K562 (cell line): ENCODE measurements around the gene MITF. TPM values are rescaled to one million over a fixed set of nuclear protein-coding genes. Genes with fewer than 3 reads are reported as not detected.

Experiments
- ATAC-seq: fragments of 200-7000 bp; cut with Tn5 transposase; 3 replicates; pipeline ENCODE4 v1.9.1; 2020; ENCODE audit warnings: moderate library complexity
- BruUV-seq: library from RNA; stranded (reverse); fragments of 400-500 nt; replicated peaks from 2 replicates; lab custom pipeline; 2021; lab: Mats Ljungman, UMichigan
- CTCF ChIA-PET: fragments of 300-600 bp; formaldehyde crosslinking; extraction: SDS; loops from one replicate; lab custom pipeline; 2021; ENCODE audit warnings: low intra/inter-chr PET ratio; lab: Yijun Ruan, JAX
- POLR2A ChIA-PET: fragments of 300-600, 350-650 bp; sonication (Branson Sonifier 250); formaldehyde crosslinking; extraction: SDS; loops from one replicate; lab custom pipeline; 2021; ENCODE audit warnings: antibody characterized with exemption, inconsistent platforms; lab: Yijun Ruan, JAX
- DNase-seq, 4 experiments: peaks; one replicate each; pipeline versions ENCODE4 v3.0.0 to v3.0.0-alpha.2; 2011 to 2018; ENCODE audit warnings: low spot score in 3 of 4, mixed read lengths in 3 of 4; ENCODE audit errors: extremely low read depth in 1 of 4
- FAIRE-seq: peaks from 2 replicates; lab custom pipeline; 2011; peaks lifted over from hg19 to GRCh38; lab: Jason Lieb, UNC
- H2AFZ ChIP-seq: 2 replicates; pipeline ENCODE4 v1.6.0; 2011; ENCODE audit warnings: low read depth, low read length, control low read depth, inconsistent platforms
- H3K27ac ChIP-seq: fragments of 200-600 bp; 3 replicates; pipeline ENCODE4 v1.8.0; 2011; ENCODE audit warnings: low read depth, mild to moderate bottlenecking, control low read depth, inconsistent platforms, low read length, moderate library complexity, mixed read lengths; ENCODE audit errors: extremely low read depth
- H3K27me3 ChIP-seq, 2 experiments: fragments of 300-600 bp in 1 of 2; 2 replicates in 1 of 2; 3 replicates in 1 of 2; pipeline versions ENCODE4 v1.6.0 to v1.8.0; 2011; ENCODE audit warnings: inconsistent platforms in 2 of 2, low read length in 2 of 2, mild to moderate bottlenecking in 1 of 2, mixed read lengths in 1 of 2, moderate library complexity in 1 of 2; ENCODE audit not compliant: control insufficient read depth in 2 of 2, insufficient read depth in 2 of 2
- H3K36me3 ChIP-seq: fragments of 300-600 bp; 3 replicates; pipeline ENCODE4 v1.8.0; 2011; ENCODE audit warnings: mild to moderate bottlenecking, low read length, inconsistent platforms; ENCODE audit not compliant: control insufficient read depth, insufficient read depth
- H3K4me1 ChIP-seq, 2 experiments: fragments of 200-600 bp in 1 of 2; replicated peaks in 1 of 2; 2 replicates in 1 of 2; 3 replicates in 1 of 2; pipeline versions ENCODE4 v1.5.1 to v1.8.0; 2011; ENCODE audit warnings: inconsistent platforms in 2 of 2, low read length in 2 of 2, mild to moderate bottlenecking in 1 of 2, mixed read lengths in 1 of 2, moderate library complexity in 1 of 2; ENCODE audit not compliant: control insufficient read depth in 2 of 2, insufficient read depth in 2 of 2
- H3K4me2 ChIP-seq: 2 replicates; pipeline ENCODE4 v1.6.1; 2011; ENCODE audit warnings: low read length, control low read depth, inconsistent platforms, mixed read lengths; ENCODE audit not compliant: insufficient read depth
- H3K4me3 ChIP-seq: fragments of 200-600 bp; sonication (generic), shearing (Covaris generic); 2 replicates; pipeline ENCODE4 v1.5.1; 2016; ENCODE audit warnings: control low read depth, inconsistent platforms
- H3K79me2 ChIP-seq: fragments of 200-600 bp; 3 replicates; pipeline ENCODE4 v1.8.0; 2011; ENCODE audit warnings: low read length, inconsistent platforms; ENCODE audit not compliant: control insufficient read depth, insufficient read depth
- H3K9ac ChIP-seq, 2 experiments: 2 replicates each; pipeline versions ENCODE4 v1.6.0 to v1.6.1; 2011; ENCODE audit warnings: low read depth in 2 of 2, low read length in 2 of 2, control low read depth in 1 of 2, inconsistent platforms in 1 of 2, mild to moderate bottlenecking in 1 of 2, mixed read lengths in 1 of 2; ENCODE audit not compliant: insufficient read depth in 1 of 2
- H3K9me1 ChIP-seq: one replicate; pipeline ENCODE4 v1.6.0; 2011; ENCODE audit warnings: inconsistent platforms, mild to moderate bottlenecking, low read length, moderate library complexity; ENCODE audit not compliant: control insufficient read depth, insufficient read depth
- H3K9me3 ChIP-seq: replicated peaks from 2 replicates; pipeline ENCODE4 v1.5.1; 2011; ENCODE audit warnings: low read depth, low read length, inconsistent platforms; ENCODE audit not compliant: control insufficient read depth, insufficient read depth
- H4K20me1 ChIP-seq: replicated peaks from 2 replicates; pipeline ENCODE4 v1.6.1; 2011; ENCODE audit warnings: low read length, inconsistent platforms, mixed read lengths; ENCODE audit not compliant: control insufficient read depth, insufficient read depth
- CREB1 ChIP-seq, 2 experiments: sonication (generic) in 1 of 2; formaldehyde crosslinking in 1 of 2; IDR thresholded peaks; 2 replicates each; pipeline versions ENCODE4 v1.6.1 to v1.8.0; 2012 to 2022; ENCODE audit warnings: inconsistent platforms in 1 of 2, mild to moderate bottlenecking in 1 of 2, missing genetic modification reagents in 1 of 2, moderate library complexity in 1 of 2
- DMBX1 ChIP-seq: fragments of 250-450 bp; sonication (Bioruptor Pico); IDR thresholded peaks from 2 replicates; pipeline ENCODE4 v1.8.0; 2022; ENCODE audit warnings: inconsistent platforms, mild to moderate bottlenecking, moderate library complexity, borderline replicate concordance
- E4F1 ChIP-seq: fragments of 250-450 bp; sonication (Bioruptor Pico); IDR thresholded peaks from 2 replicates; pipeline ENCODE4 v1.5.0; 2021; ENCODE audit warnings: mild to moderate bottlenecking, borderline replicate concordance
- PHB ChIP-seq: fragments of 250-450 bp; sonication (Bioruptor Pico); IDR thresholded peaks from 2 replicates; pipeline ENCODE4 v1.5.0; 2021
- PRPF4 ChIP-seq: fragments of 200-400 bp; formaldehyde crosslinking; IDR thresholded peaks from one replicate; pipeline ENCODE4 v1.6.1; 2017; ENCODE audit warnings: low read length, low read depth, mild to moderate bottlenecking; ENCODE audit not compliant: insufficient read depth, poor library complexity, severe bottlenecking
- RAD51 ChIP-seq: fragments of 450-650 bp; IDR thresholded peaks from 2 replicates; pipeline ENCODE4 v1.7.1; 2016; ENCODE audit warnings: low read depth, mild to moderate bottlenecking, borderline replicate concordance
- ZBTB1 ChIP-seq: sonication (generic); formaldehyde crosslinking; IDR thresholded peaks from 2 replicates; pipeline ENCODE4 v1.8.1; 2023; ENCODE audit warnings: missing genetic modification reagents, low read depth, mild to moderate bottlenecking, borderline replicate concordance
- ZC3H11A ChIP-seq: IDR thresholded peaks from 2 replicates; pipeline ENCODE4 v1.6.1; 2012; ENCODE audit warnings: low read depth, low read length, improper control_type of control experiment
- ZNF146 ChIP-seq: IDR thresholded peaks from one replicate; pipeline ENCODE4 v1.6.1; 2018; ENCODE audit warnings: missing compliant biosample characterization; ENCODE audit not compliant: unreplicated experiment
- ZNF3 ChIP-seq: fragments of 250-450 bp; sonication (Bioruptor Pico); IDR thresholded peaks from 2 replicates; pipeline ENCODE4 v1.5.0; 2021; ENCODE audit warnings: mild to moderate bottlenecking, moderate library complexity
- WGBS: fragments of 100-300 bp; shearing (Covaris generic); methylation state at CpG from one replicate; pipeline ENCODE4 v1.1.6; 2016; ENCODE audit warnings: low coverage, mixed read lengths; ENCODE audit not compliant: insufficient coverage; ENCODE audit errors: missing lambda C conversion rate; 5-methylcytosine and 5-hydroxymethylcytosine counted together
- in situ Hi-C: fragments of 300-500 bp; cut with MboI; formaldehyde crosslinking; loops from 4 replicates; pipeline ENCODE4 v1.15.0; 2018; ENCODE audit warnings: inconsistent platforms, mixed read lengths
- intact Hi-C: fragments of 100-400 bp; cut with micrococcal nuclease; formaldehyde crosslinking; loops from 2 replicates; pipeline ENCODE4 v1.14.2; 2022
- polyA plus RNA-seq, 8 experiments: library from polyadenylated mRNA; depleted of rRNA in 4 of 8; stranded (reverse) in 5 of 8; unstranded in 3 of 8; fragments of >200 nt; fragmentation: Nextera tagmentation in 2 of 8; fragmentation: Illumina TruSeq in 1 of 8; extraction: Ambion mirVana in 2 of 8; extraction: Trizol in 1 of 8; gene quantifications; 2 replicates each; pipeline versions ENCODE4 v1.2.1 to v1.2.3, GENCODE V29; 2011 to 2014; ENCODE audit warnings: inconsistent platforms in 1 of 8, missing spikeins in 1 of 8
- total RNA-seq, 7 experiments: library from RNA; depleted of rRNA in 6 of 7; stranded (reverse); fragments of >200 nt in 6 of 7; fragmentation: Illumina TruSeq in 2 of 7; extraction: Trizol in 2 of 7; gene quantifications; 2 replicates each; pipeline versions ENCODE4 v1.2.1 to v1.2.3, GENCODE V29; 2011 to 2021; ENCODE audit warnings: low replicate concordance in 1 of 7
- TF ChIP-seq, protein P1 (sequence below): fragments of 250-450 bp; sonication (Bioruptor Pico); IDR thresholded peaks from 2 replicates; pipeline ENCODE4 v1.4.0; 2020; ENCODE audit warnings: borderline replicate concordance

Gene MITF
- total and polyA plus RNA-seq, 9 of the 15 experiments (the other 6 are each of a cell fraction or from before 2014, with no cell fraction given), result 5.6 to 14.9 (median 11.1) TPM

DNA sequence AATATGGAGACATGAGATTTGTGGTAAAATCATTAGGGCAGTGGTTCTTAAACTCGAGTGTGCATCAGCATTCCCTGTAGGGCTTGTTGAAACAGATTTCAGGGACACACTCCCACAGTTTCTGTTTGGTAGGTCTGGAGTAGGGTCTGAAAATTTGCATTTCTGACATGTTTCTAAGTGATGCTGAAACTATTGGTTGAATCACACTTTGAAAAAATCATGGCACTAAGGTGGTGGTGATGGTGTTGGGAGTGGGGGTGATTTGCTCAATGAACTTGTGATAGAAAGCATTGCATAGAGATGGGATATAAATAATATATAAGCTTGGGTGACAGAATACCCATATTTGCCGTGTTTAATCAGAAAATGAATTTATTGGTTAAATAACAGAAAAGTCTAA, 11.3 kb downstream of the MITF start (continued):
- TF ChIP-seq RAD51 (no peak), E4F1 (no peak), CREB1 (IDR thresholded peaks at IDR 0.05) (no peak), CREB1 (CRISPR knock-in tag; IDR thresholded peaks at IDR 0.05) (no peak)

GRCh38 chr3:69751074-69751476, 11.8 kb downstream of the MITF start:
- no peak for TF ChIP-seq PRPF4
- no peak for TF ChIP-seq ZNF3 (CRISPR knock-in tag)
- no peak for TF ChIP-seq ZNF146 (CRISPR knock-in tag)
- TF ChIP-seq DMBX1 (CRISPR knock-in tag), result no peak
- no peak for TF ChIP-seq ZC3H11A
- TF ChIP-seq, protein P1, sequence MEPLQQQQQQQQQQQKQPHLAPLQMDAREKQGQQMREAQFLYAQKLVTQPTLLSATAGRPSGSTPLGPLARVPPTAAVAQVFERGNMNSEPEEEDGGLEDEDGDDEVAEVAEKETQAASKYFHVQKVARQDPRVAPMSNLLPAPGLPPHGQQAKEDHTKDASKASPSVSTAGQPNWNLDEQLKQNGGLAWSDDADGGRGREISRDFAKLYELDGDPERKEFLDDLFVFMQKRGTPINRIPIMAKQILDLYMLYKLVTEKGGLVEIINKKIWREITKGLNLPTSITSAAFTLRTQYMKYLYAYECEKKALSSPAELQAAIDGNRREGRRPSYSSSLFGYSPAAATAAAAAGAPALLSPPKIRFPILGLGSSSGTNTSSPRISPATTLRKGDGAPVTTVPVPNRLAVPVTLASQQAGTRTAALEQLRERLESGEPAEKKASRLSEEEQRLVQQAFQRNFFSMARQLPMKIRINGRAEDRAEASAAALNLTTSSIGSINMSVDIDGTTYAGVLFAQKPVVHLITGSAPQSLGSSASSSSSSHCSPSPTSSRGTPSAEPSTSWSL (CRISPR knock-in tag), result no peak
- no peak for TF ChIP-seq PHB (CRISPR knock-in tag)
- TF ChIP-seq ZBTB1 (CRISPR knock-in tag), result no peak
- TF ChIP-seq, all 486 proteins: peak for 0
- no peak for DNase-seq
- ChIA-PET POLR2A (no interaction called here), CTCF (no interaction called here)
- H3K4me3 ChIP-seq, result no peak overlapping the region
- WGBS, result 89% methylated on average over 1 of the region's 1 CpG
- H3K4me2 ChIP-seq, result no peak overlapping the region
- ATAC-seq, result no peak
- FAIRE-seq, result no peak
- H3K9me1 ChIP-seq, result no peaks in the 10 kb centered on the region
- BruUV-seq, result no TSS peak
- H3K36me3 ChIP-seq, result no peaks in the 10 kb centered on the region; the same call in 2 of the 3 replicates
- intact Hi-C loops (no loop called here), in situ Hi-C loops (no loop called here)
- no peak overlapping the region for H3K9ac ChIP-seq
- H3K4me1 ChIP-seq, result no peaks in the 10 kb centered on the region; a peak in 3 of 5 replicates
- H3K79me2 ChIP-seq, result peaks cover 67% of the 10 kb centered on the region
- H4K20me1 ChIP-seq, result no peaks in the 10 kb centered on the region
- H3K27me3 ChIP-seq, result no peaks in the 10 kb centered on the region
- H2AFZ ChIP-seq, result no peak overlapping the region
- peaks cover 6% of the 10 kb centered on the region for H3K9me3 ChIP-seq
- H3K27ac ChIP-seq, result no peak overlapping the region
